HEK293 (cell line): ENCODE data around the gene NR2F1-AS1.

Source experiments
- CTCF ChIA-PET: fragments of 350-600 bp; formaldehyde crosslinking; extraction: SDS; loops from one replicate; lab custom pipeline; 2021; ENCODE audit warnings: antibody characterized with exemption; lab: Yijun Ruan, JAX
- POLR2A ChIA-PET: fragments of 300-600 bp; formaldehyde crosslinking; extraction: SDS; loops from one replicate; lab custom pipeline; 2020; ENCODE audit warnings: antibody characterized with exemption, inconsistent platforms; lab: Yijun Ruan, JAX
- H3K27ac ChIP-seq: fragments of 200-500 bp; sonication (Bioruptor generic); 2 replicates; pipeline ENCODE4 v1.5.1; 2014; ENCODE audit warnings: low read depth, low read length, control low read depth, inconsistent platforms; ENCODE audit errors: extremely low read depth
- H3K36me3 ChIP-seq, 2 experiments: fragments of 200-500 bp in 1 of 2; sonication (Bioruptor generic) in 1 of 2; 1 replicate in 1 of 2; 2 replicates in 1 of 2; pipeline ENCODE4 v1.5.1; 2014 to 2017; ENCODE audit warnings: inconsistent platforms in 2 of 2, low read length in 2 of 2; ENCODE audit not compliant: control insufficient read depth in 2 of 2, insufficient read depth in 1 of 2
- H3K4me1 ChIP-seq: fragments of 200-500 bp; sonication (Bioruptor generic); 2 replicates; pipeline ENCODE4 v1.5.1; 2014; ENCODE audit warnings: mild to moderate bottlenecking, low read length, inconsistent platforms; ENCODE audit not compliant: control insufficient read depth, insufficient read depth
- H3K4me3 ChIP-seq: 2 replicates; pipeline ENCODE4 v1.5.1; 2011; ENCODE audit warnings: low read depth, mild to moderate bottlenecking, control low read depth, low read length, moderate library complexity
- H3K9me3 ChIP-seq: fragments of 200-500 bp; sonication (Bioruptor generic); 2 replicates; pipeline ENCODE4 v1.5.1; 2014; ENCODE audit warnings: low read depth, low read length, inconsistent platforms; ENCODE audit not compliant: control insufficient read depth, insufficient read depth
- HOXD13 ChIP-seq: sonication (generic); formaldehyde crosslinking; IDR thresholded peaks from 2 replicates; pipeline ENCODE4 v1.8.0; 2022; ENCODE audit warnings: missing genetic modification reagents, borderline replicate concordance
- MYNN ChIP-seq: fragments of 450-650 bp; formaldehyde crosslinking; IDR thresholded peaks from 2 replicates; pipeline ENCODE4 v1.5.1; 2016; ENCODE audit warnings: missing biosample characterization, missing genetic modification characterization, borderline replicate concordance
- MZF1 ChIP-seq: fragments of 450-650 bp; formaldehyde crosslinking; IDR thresholded peaks from 2 replicates; pipeline ENCODE4 v1.5.1; 2017; ENCODE audit warnings: missing biosample characterization, missing genetic modification characterization, borderline replicate concordance
- PRDM6 ChIP-seq: fragments of 450-650 bp; formaldehyde crosslinking; IDR thresholded peaks from 2 replicates; pipeline ENCODE4 v1.5.1; 2017; ENCODE audit warnings: missing biosample characterization, missing genetic modification characterization
- REST ChIP-seq: fragments of 450-650 bp; formaldehyde crosslinking; IDR thresholded peaks from 2 replicates; pipeline ENCODE4 v1.5.1; 2016; ENCODE audit warnings: missing biosample characterization, missing genetic modification characterization
- SP3 ChIP-seq: fragments of 450-650 bp; formaldehyde crosslinking; IDR thresholded peaks from 2 replicates; pipeline ENCODE4 v1.5.1; 2016; ENCODE audit warnings: missing biosample characterization, missing genetic modification characterization
- TCF7L2 ChIP-seq: IDR thresholded peaks from 2 replicates; pipeline ENCODE4 v1.6.1; 2011; ENCODE audit warnings: low read depth, mild to moderate bottlenecking, inconsistent platforms, low read length, moderate library complexity, borderline replicate concordance
- ZBTB17 ChIP-seq: fragments of 450-650 bp; formaldehyde crosslinking; IDR thresholded peaks from 2 replicates; pipeline ENCODE4 v1.5.1; 2016; ENCODE audit warnings: missing biosample characterization, missing genetic modification characterization
- ZEB2 ChIP-seq: fragments of 450-650 bp; formaldehyde crosslinking; IDR thresholded peaks from 2 replicates; pipeline ENCODE4 v1.5.1; 2016; ENCODE audit warnings: missing biosample characterization, missing genetic modification characterization
- ZIC2 ChIP-seq: fragments of 450-650 bp; formaldehyde crosslinking; IDR thresholded peaks from 2 replicates; pipeline ENCODE4 v1.5.1; 2016; ENCODE audit warnings: missing biosample characterization, missing genetic modification characterization
- ZNF10 ChIP-seq: fragments of 450-650 bp; formaldehyde crosslinking; IDR thresholded peaks from 2 replicates; pipeline ENCODE4 v1.5.1; 2017; ENCODE audit warnings: missing biosample characterization, missing genetic modification characterization
- ZNF133 ChIP-seq: fragments of 450-650 bp; formaldehyde crosslinking; IDR thresholded peaks from 2 replicates; pipeline ENCODE4 v1.5.1; 2016; ENCODE audit warnings: missing biosample characterization, missing genetic modification characterization
- ZNF138 ChIP-seq: fragments of 450-650 bp; formaldehyde crosslinking; IDR thresholded peaks from 2 replicates; pipeline ENCODE4 v1.5.1; 2016; ENCODE audit warnings: missing biosample characterization, missing genetic modification characterization, borderline replicate concordance
- ZNF16 ChIP-seq: fragments of 450-650 bp; formaldehyde crosslinking; IDR thresholded peaks from 2 replicates; pipeline ENCODE4 v1.5.1; 2016; ENCODE audit warnings: low read depth, missing biosample characterization, missing genetic modification characterization
- ZNF239 ChIP-seq: fragments of 450-650 bp; formaldehyde crosslinking; IDR thresholded peaks from 2 replicates; pipeline ENCODE4 v1.5.1; 2016; ENCODE audit warnings: missing biosample characterization, missing genetic modification characterization
- ZNF24 ChIP-seq: fragments of 450-650 bp; formaldehyde crosslinking; IDR thresholded peaks from 2 replicates; pipeline ENCODE4 v1.5.1; 2016; ENCODE audit warnings: missing biosample characterization, missing genetic modification characterization
- ZNF341 ChIP-seq: fragments of 450-650 bp; formaldehyde crosslinking; IDR thresholded peaks from 2 replicates; pipeline ENCODE4; 2016; ENCODE audit warnings: low read depth, missing biosample characterization, missing genetic modification characterization
- ZNF423 ChIP-seq: fragments of 450-650 bp; formaldehyde crosslinking; IDR thresholded peaks from 2 replicates; pipeline ENCODE4 v1.5.1; 2016; ENCODE audit warnings: missing biosample characterization, missing genetic modification characterization
- ZNF513 ChIP-seq: fragments of 450-650 bp; IDR thresholded peaks from 2 replicates; pipeline ENCODE4 v1.5.1; 2018; ENCODE audit warnings: missing biosample characterization, missing genetic modification characterization
- ZNF561 ChIP-seq: fragments of 450-650 bp; IDR thresholded peaks from 2 replicates; pipeline ENCODE4 v1.5.1; 2018; ENCODE audit warnings: missing biosample characterization, missing genetic modification characterization, borderline replicate concordance
- ZNF658 ChIP-seq: fragments of 450-650 bp; formaldehyde crosslinking; IDR thresholded peaks from 2 replicates; pipeline ENCODE4; 2016; ENCODE audit warnings: missing biosample characterization, missing genetic modification characterization
- ZNF660 ChIP-seq: fragments of 450-650 bp; IDR thresholded peaks from 2 replicates; pipeline ENCODE4 v1.5.1; 2018; ENCODE audit warnings: missing biosample characterization, mild to moderate bottlenecking, missing genetic modification characterization
- ZNF677 ChIP-seq: fragments of 450-650 bp; IDR thresholded peaks from 2 replicates; pipeline ENCODE4 v1.5.0; 2018; ENCODE audit warnings: missing biosample characterization, mild to moderate bottlenecking, missing genetic modification characterization, moderate library complexity
- ZNF707 ChIP-seq: fragments of 450-650 bp; formaldehyde crosslinking; IDR thresholded peaks from 2 replicates; pipeline ENCODE4 v1.5.1; 2016; ENCODE audit warnings: missing biosample characterization, missing genetic modification characterization
- ZSCAN23 ChIP-seq: fragments of 450-650 bp; formaldehyde crosslinking; IDR thresholded peaks from 2 replicates; pipeline ENCODE4 v1.5.1; 2016; ENCODE audit warnings: missing biosample characterization, missing genetic modification characterization
- ZSCAN30 ChIP-seq: fragments of 450-650 bp; IDR thresholded peaks from 2 replicates; pipeline ENCODE4 v1.5.1; 2018; ENCODE audit warnings: missing biosample characterization, mild to moderate bottlenecking, missing genetic modification characterization, moderate library complexity
- ZSCAN4 ChIP-seq: fragments of 450-650 bp; formaldehyde crosslinking; IDR thresholded peaks from 2 replicates; pipeline ENCODE4 v1.5.1; 2017; ENCODE audit warnings: missing biosample characterization, missing genetic modification characterization

The NR2F1-AS1 gene

GRCh38 chr5:93583439-93583767, 2.4 kb upstream of the NR2F1-AS1 start:
- CTCF ChIA-PET: interaction anchor here (0.5 to 1.6 kb wide), 7 partner anchors 23 to 912 kb away, joined by 3 to 12 read pairs (median 4); no protein-coding TSS in a partner anchor
- Histone ChIP-seq H3K4me1 (peaks cover 7% of the 10 kb centered on the region; the same call in 1 of the 2 replicates), H3K4me3 (peak overlapping the region; percentile 78), H3K36me3 (peaks cover 0 to 10% of the 10 kb centered on the region in 2 experiments; a peak in 2 of 3 replicates), H3K27ac (peak overlapping the region; percentile 97), H3K9me3 (no peaks in the 10 kb centered on the region)
- POLR2A ChIA-PET: interaction anchor here (0.8 to 1.7 kb wide), 7 partner anchors 25 to 1942 kb away, joined by 3 to 24 read pairs (median 4); no protein-coding TSS in a partner anchor
- TF ChIP-seq ZNF16 (no peak), ZNF513 (tag by site-specific recombination) (peak; percentile 77), HOXD13 (CRISPR knock-in tag) (no peak), MZF1 (0 out of 2 replicates have a peak, but pooled peaks have one; percentile 7), ZNF677 (tag by site-specific recombination) (no peak), MYNN (tag by site-specific recombination) (no peak), PRDM6 (peak; percentile 42; the same call in 1 of the 2 replicates)

GRCh38 chr5:93582677-93583438, 1.8 kb upstream of the NR2F1-AS1 start, which contains the start of gene NR2F1:
NR2F1 (plus strand) TSS chr5:93583222; CDS start chr5:93585024, 1,802 bp downstream.
- H3K4me1 ChIP-seq: peaks cover 7% of the 10 kb centered on the region; the same call in 1 of the 2 replicates
- peak within 1 kb of the TSS; percentile 78 for H3K4me3 ChIP-seq
- POLR2A ChIA-PET: interaction anchor here (0.5 to 1.7 kb wide), 23 partner anchors 13 to 1941 kb away, joined by 3 to 24 read pairs (median 4); no protein-coding TSS in a partner anchor
- H3K9me3 ChIP-seq: no peaks in the 10 kb centered on the region
- H3K36me3 ChIP-seq: peaks cover 0 to 5% of the 10 kb centered on the region in 2 experiments; a peak in 2 of 3 replicates
- peak within 1 kb of the TSS; percentile 97 for H3K27ac ChIP-seq
- CTCF ChIA-PET: interaction anchor here (0.5 to 1.6 kb wide), 16 partner anchors 15 to 1290 kb away, joined by 3 to 12 read pairs (median 4); no protein-coding TSS in a partner anchor
- TF ChIP-seq ZSCAN30 (tag by site-specific recombination): peak; percentile 98
- peak; percentile 71 for TF ChIP-seq SP3 (tag by site-specific recombination)
- peak; percentile 96 for TF ChIP-seq ZSCAN4
- TF ChIP-seq ZBTB17 (tag by site-specific recombination): peak; percentile 86
- peak; percentile 67 for TF ChIP-seq REST (tag by site-specific recombination)
- TF ChIP-seq ZNF660 (tag by site-specific recombination): peak; percentile 92
- no peak for TF ChIP-seq ZNF138 (tag by site-specific recombination)
- TF ChIP-seq ZNF341: peak; percentile 96
- TF ChIP-seq TCF7L2: peak; percentile 20; the same call in 1 of the 2 replicates
- TF ChIP-seq ZNF239: peak; percentile 89; the same call in 1 of the 2 replicates
- TF ChIP-seq ZNF133 (tag by site-specific recombination): 0 out of 2 replicates have a peak, but pooled peaks have one; percentile 23
- TF ChIP-seq ZEB2 (tag by site-specific recombination): peak; percentile 93; the same call in 1 of the 2 replicates
- peak; percentile 95 for TF ChIP-seq ZNF10 (tag by site-specific recombination)
- TF ChIP-seq ZIC2 (tag by site-specific recombination): peak; percentile 73
- peak; percentile 98 for TF ChIP-seq ZSCAN23
- peak; percentile 74 for TF ChIP-seq ZNF423 (tag by site-specific recombination)
- TF ChIP-seq ZNF658 (tag by site-specific recombination): no peak
- peak; percentile 12; the same call in 1 of the 2 replicates for TF ChIP-seq ZNF16
- no peak for TF ChIP-seq ZNF707 (tag by site-specific recombination)
- peak; percentile 95 for TF ChIP-seq ZNF24 (tag by site-specific recombination)
- peak; percentile 98 for TF ChIP-seq ZNF561
